Fibroblast of lung (primary cell): Measurements from ENCODE around the gene ABL2.
A peak's percentile ranks its signal among the peaks of the same experiment; 100 is the strongest.

Source experiments
- CTCF ChIP-seq, 2 donors: IDR thresholded peaks in 1 of 2; conservative IDR thresholded peaks in 1 of 2; 1 replicate in 1 of 2; 2 replicates in 1 of 2; pipeline ENCODE4 v1.5.1; 2011 to 2012; ENCODE audit warnings: low read length in 2 of 2, control low read depth in 1 of 2, inconsistent platforms in 1 of 2, low read depth in 1 of 2, mild to moderate bottlenecking in 1 of 2
- EZH2 ChIP-seq: IDR thresholded peaks from 2 replicates; pipeline ENCODE4 v1.5.1; 2012; ENCODE audit warnings: low read length, control low read depth, mild to moderate bottlenecking; ENCODE audit errors: missing control alignments

- TF ChIP-seq CTCF (conservative IDR thresholded peaks at IDR 0.05 in 1 of 2, IDR thresholded peaks at IDR 0.05 in 1 of 2; ENCODE audit: low read depth in 1 of 2, low read length in 2 of 2) (peak; percentile 76 to 78), EZH2 (no peak)
Measured at GRCh38 chr1:179079113-179079761, 150.2 kb downstream of the ABL2 start.
